Right cardiac atrium (tissue), 5 donors: ENCODE results near the gene SNAI1. TPM values are rescaled to one million over a fixed set of nuclear protein-coding genes. Genes with fewer than 3 reads are reported as not detected.

Source experiments
- ATAC-seq, 2 donors: fragments of 200-7000 bp; cut with Tn5 transposase; one replicate each; pipeline versions ENCODE4 v1.8.0 to v1.9.1; 2020; ENCODE audit warnings: moderate library complexity in 2 of 2, mild to moderate bottlenecking in 1 of 2
- DNase-seq, 3 donors: peaks; one replicate each; pipeline ENCODE4 v3.0.0-alpha.2; 2020
- H3K27ac ChIP-seq: one replicate; pipeline ENCODE4 v1.5.1; 2013; ENCODE audit warnings: mild to moderate bottlenecking, low read length, control low read depth, moderate library complexity
- H3K27me3 ChIP-seq: one replicate; pipeline ENCODE4 v1.6.1; 2013; ENCODE audit not compliant: control insufficient read depth, insufficient read depth
- H3K4me1 ChIP-seq: one replicate; pipeline ENCODE4 v1.6.1; 2013; ENCODE audit warnings: low read length; ENCODE audit not compliant: control insufficient read depth, insufficient read depth
- H3K4me3 ChIP-seq: one replicate; pipeline ENCODE4 v1.5.1; 2013; ENCODE audit warnings: low read length, control low read depth
- H3K9me3 ChIP-seq: one replicate; pipeline ENCODE4 v1.6.1; 2013; ENCODE audit warnings: low read length; ENCODE audit not compliant: control insufficient read depth
- WGBS: extraction: QIAGEN DNeasy Blood & Tissue Kit; methylation state at CpG from one replicate; pipeline ENCODE4 v1.1.7; 2013; 5-methylcytosine and 5-hydroxymethylcytosine counted together
- intact Hi-C, 4 donors: fragments of 100-400 bp; cut with DNase I; formaldehyde crosslinking; loops; one replicate each; pipeline versions ENCODE4 v1.11.0 to v1.14.0; 2022 to 2023
- polyA plus RNA-seq: library from polyadenylated mRNA; stranded (reverse); fragments of 200-250 nt; gene quantifications from one replicate; pipeline ENCODE4 v1.2.3, GENCODE V29; 2013
- total RNA-seq, 4 donors: library from RNA; stranded (reverse); fragmentation: NEBNext Ultra II Directional; extraction: Animal tissue kit (Norgen Biotek cat#: 25700); gene quantifications; one replicate each; pipeline ENCODE4 v1.2.1, GENCODE V29; 2021
- donor health status: healthy with polysubstance abuse.
- donor health status: DM: no; HTN: yes; CAD: no.
- donor health status: DM: no; HTN: no; CAD: no.
- donor health status: DM: no; HTN: yes; CAD: no; lungs with severe emphysema.
- donor health status: DM: yes; HTN: yes; CAD: no.

Gene SNAI1
- total and polyA plus RNA-seq, 5 donors: 2.9 to 8.4 (median 3.6) TPM

DNA sequence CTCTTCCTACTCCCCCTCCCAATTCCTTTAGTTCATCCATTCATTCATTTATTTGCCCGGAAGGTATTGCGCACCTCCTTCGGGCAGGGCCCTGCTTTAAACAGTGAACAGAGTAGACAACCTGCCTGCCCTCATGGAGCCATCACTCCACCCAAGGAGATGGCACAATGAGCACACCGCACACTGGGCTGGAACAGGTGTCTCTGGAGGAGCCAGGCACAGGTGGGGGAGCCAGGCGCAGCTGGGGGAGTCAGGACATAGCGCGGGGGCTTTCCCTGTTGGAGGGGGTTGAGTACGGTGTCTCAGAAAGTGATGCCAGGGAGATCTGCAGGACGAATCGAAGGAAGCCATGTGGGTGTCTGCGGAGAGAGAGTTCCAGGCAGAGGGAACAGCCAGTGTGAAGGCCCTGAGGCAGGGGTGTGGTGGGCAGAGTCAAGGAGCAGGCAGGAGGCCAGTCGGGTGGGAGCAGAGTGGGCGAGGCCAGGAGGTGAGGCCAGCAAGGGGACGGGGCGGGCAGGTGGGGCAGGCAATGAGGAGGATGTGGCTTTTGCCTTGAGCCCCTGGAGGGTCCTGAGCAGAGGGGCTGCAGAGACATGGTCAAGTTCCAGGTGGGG lies 46.4 kb downstream of the SNAI1 start:
- Histone ChIP-seq H3K9me3 (no peaks in the 10 kb centered on the region), H3K4me1 (peaks cover 11% of the 10 kb centered on the region), H3K4me3 (no peak overlapping the region), H3K27me3 (no peaks in the 10 kb centered on the region), H3K27ac (no peak overlapping the region)
- WGBS: 97% methylated on average over 15 of the region's 15 CpGs
- ATAC-seq (no peak), DNase-seq (peak in 1 of 3 donors; percentile 46)
- intact Hi-C loops: loop anchor here in 1 of 4 donors (5.0 kb wide), 1 partner anchor 47 kb away; the partner anchor contains the start of gene SNAI1

GRCh38 chr20:50029697-50030461 lies 47.1 kb downstream of the SNAI1 start:
- intact Hi-C loops: loop anchor here in 1 of 4 donors (5.0 kb wide), 1 partner anchor 48 kb away; the partner anchor contains the start of gene SNAI1
- peaks cover 11% of the 10 kb centered on the region for H3K4me1 ChIP-seq
- H3K27ac ChIP-seq: peak overlapping the region; percentile 16
- ATAC-seq (peak; percentile 40 to 68), DNase-seq (peak; percentile 87 to 92 (median 89))
- no peaks in the 10 kb centered on the region for H3K9me3 ChIP-seq
- 55% methylated on average over 19 of the region's 19 CpGs for WGBS
- H3K27me3 ChIP-seq: no peaks in the 10 kb centered on the region
- H3K4me3 ChIP-seq: no peak overlapping the region

- Histone ChIP-seq H3K4me3 (no peak overlapping the region), H3K4me1 (peaks cover 4% of the 10 kb centered on the region), H3K27me3 (no peaks in the 10 kb centered on the region), H3K27ac (peak overlapping the region; percentile 3), H3K9me3 (no peaks in the 10 kb centered on the region)
- whole genome bisulfite sequencing: 87% methylated on average over 9 of the region's 9 CpGs
- DNase-seq (peak in 1 of 3 donors; percentile 10), ATAC-seq (no peak)
- intact Hi-C loops: no loop called here
Observed at GRCh38 chr20:50032955-50033666, 50.3 kb downstream of the SNAI1 start.

- no peak overlapping the region for H3K27ac ChIP-seq
- peaks cover 4% of the 10 kb centered on the region for H3K4me1 ChIP-seq
- WGBS: 72% methylated on average over 9 of the region's 9 CpGs
- H3K9me3 ChIP-seq: no peaks in the 10 kb centered on the region
- no peaks in the 10 kb centered on the region for H3K27me3 ChIP-seq
- DNase-seq (peak in 2 of 3 donors; percentile 54 to 67), ATAC-seq (peak in 1 of 2 donors; percentile 33)
- H3K4me3 ChIP-seq: no peak overlapping the region
- intact Hi-C loops: no loop called here
Observed at GRCh38 chr20:50034567-50035180, 51.9 kb downstream of the SNAI1 start.

DNA sequence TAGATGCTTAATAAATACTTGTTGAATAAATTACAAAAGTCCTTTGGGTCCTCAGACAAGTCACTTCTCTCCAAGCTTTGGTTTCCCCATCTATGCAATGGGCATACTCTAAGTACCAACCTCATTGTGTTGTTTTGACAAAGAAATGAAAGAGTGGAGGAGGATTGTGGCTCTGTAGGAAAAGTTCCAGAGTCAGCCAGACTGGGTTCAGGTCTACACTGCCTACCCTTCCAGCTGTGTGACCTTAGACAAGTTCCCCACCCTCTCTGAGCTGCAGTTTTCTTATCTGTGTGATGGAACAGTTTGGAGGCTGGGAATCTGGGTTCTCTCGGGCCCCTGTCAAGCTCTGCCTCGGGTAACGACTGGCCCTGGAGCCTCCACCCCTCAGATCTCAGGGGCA lies 53.9 kb downstream of the SNAI1 start:
- DNase-seq (peak in 1 of 3 donors; percentile 11), ATAC-seq (no peak)
- Histone ChIP-seq H3K9me3 (no peaks in the 10 kb centered on the region), H3K27ac (no peak overlapping the region), H3K27me3 (no peaks in the 10 kb centered on the region), H3K4me1 (no peaks in the 10 kb centered on the region), H3K4me3 (no peak overlapping the region)
- intact Hi-C loops: no loop called here
- 82% methylated on average over 3 of the region's 3 CpGs for WGBS

- DNase-seq: peak in 1 of 3 donors; percentile 7
- intact Hi-C loops: no loop called here
Observed at GRCh38 chr20:50037123-50037522, 54.3 kb downstream of the SNAI1 start.

DNA sequence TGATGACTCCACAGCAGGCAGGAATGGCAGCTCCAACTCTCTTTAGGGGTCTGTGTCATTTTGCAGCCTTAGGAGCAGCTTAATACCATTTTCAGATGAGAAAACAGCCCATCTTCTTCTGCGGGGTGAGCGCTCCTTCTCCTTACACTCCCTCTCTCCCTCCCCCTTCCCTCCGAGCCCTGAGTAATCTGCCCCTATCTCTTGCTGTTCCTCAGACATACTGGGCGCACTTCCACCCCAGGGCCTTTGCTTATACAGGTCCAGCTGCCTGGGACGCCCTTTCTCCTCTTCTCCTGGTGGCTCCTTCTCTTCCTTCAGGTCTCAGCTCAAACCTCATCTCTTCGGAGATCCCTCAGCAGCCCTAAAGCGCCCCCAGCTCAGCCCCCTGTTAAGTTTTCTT lies 54.8 kb downstream of the SNAI1 start:
- 86% methylated on average over 7 of the region's 7 CpGs for WGBS
- Histone ChIP-seq H3K27ac (no peak overlapping the region), H3K9me3 (no peaks in the 10 kb centered on the region), H3K27me3 (no peaks in the 10 kb centered on the region), H3K4me3 (no peak overlapping the region), H3K4me1 (no peaks in the 10 kb centered on the region)
- DNase-seq: peak in 1 of 3 donors; percentile 24
- intact Hi-C loops: no loop called here
- no peak for ATAC-seq

More at GRCh38 chr20:50037123-50037522, 54.3 kb downstream of the SNAI1 start:
- WGBS: 82% methylated on average over 3 of the region's 3 CpGs
- no peaks in the 10 kb centered on the region for H3K9me3 ChIP-seq
- no peak overlapping the region for H3K27ac ChIP-seq
- no peak for ATAC-seq
- H3K4me1 ChIP-seq: no peaks in the 10 kb centered on the region
- H3K4me3 ChIP-seq: no peak overlapping the region
- H3K27me3 ChIP-seq: no peaks in the 10 kb centered on the region

GRCh38 chr20:50038169-50038568 lies 55.4 kb downstream of the SNAI1 start:
- H3K27ac ChIP-seq: no peak overlapping the region
- ATAC-seq (no peak), DNase-seq (no peak)
- WGBS: 80% methylated on average over 6 of the region's 6 CpGs
- no peaks in the 10 kb centered on the region for H3K27me3 ChIP-seq
- no peak overlapping the region for H3K4me3 ChIP-seq
- intact Hi-C loops: no loop called here
- no peaks in the 10 kb centered on the region for H3K4me1 ChIP-seq
- H3K9me3 ChIP-seq: no peaks in the 10 kb centered on the region
